Nephron progenitor cell (in vitro differentiated cells): Measurements from ENCODE around the gene GATA2.

Experiments used
- DNase-seq: peaks from one replicate; pipeline ENCODE4 v3.0.0; 2021
- H3K27ac Mint-ChIP-seq: 2 replicates; pipeline ENCODE4 v1.8.0; 2021; ENCODE audit warnings: mild to moderate bottlenecking, moderate library complexity, mixed read lengths
- H3K27me3 Mint-ChIP-seq: 2 replicates; pipeline ENCODE4 v1.8.0; 2021; ENCODE audit warnings: mild to moderate bottlenecking, low read depth, mixed read lengths; ENCODE audit not compliant: poor library complexity
- H3K36me3 Mint-ChIP-seq: 2 replicates; pipeline ENCODE4 v1.8.0; 2021; ENCODE audit warnings: low read depth, mixed read lengths
- H3K4me1 Mint-ChIP-seq: 2 replicates; pipeline ENCODE4 v1.8.0; 2021; ENCODE audit warnings: mixed read lengths
- H3K4me3 Mint-ChIP-seq: 2 replicates; pipeline ENCODE4 v1.8.0; 2021; ENCODE audit warnings: mild to moderate bottlenecking, moderate library complexity, mixed read lengths
- H3K9me3 Mint-ChIP-seq: 2 replicates; pipeline ENCODE4 v1.8.0; 2021; ENCODE audit warnings: mild to moderate bottlenecking, moderate library complexity, mixed read lengths
- CTCF ChIP-seq: fragments of 200-600 bp; sonication (generic); IDR thresholded peaks from 2 replicates; pipeline ENCODE4 v1.5.0; 2021; ENCODE audit warnings: antibody characterized with exemption

Gene GATA2

GRCh38 chr3:128471110-128471509 is 21.9 kb downstream of the GATA2 start:
- Mint-ChIP-seq H3K9me3 (no peaks in the 10 kb centered on the region), H3K4me1 (peaks cover 11% of the 10 kb centered on the region), H3K36me3 (no peaks in the 10 kb centered on the region), H3K27ac (no peak overlapping the region), H3K27me3 (peaks cover 76% of the 10 kb centered on the region), H3K4me3 (no peak overlapping the region)
- no peak for TF ChIP-seq CTCF
- DNase-seq = no peak

- no peak for TF ChIP-seq CTCF
- H3K36me3 Mint-ChIP-seq = no peaks in the 10 kb centered on the region
Observed at GRCh38 chr3:128470134-128470899, 22.7 kb downstream of the GATA2 start.

GRCh38 chr3:128469556-128469955 is 23.4 kb downstream of the GATA2 start:
- peaks cover 11% of the 10 kb centered on the region for H3K4me1 Mint-ChIP-seq
- no peaks in the 10 kb centered on the region for H3K9me3 Mint-ChIP-seq
- no peak overlapping the region for H3K4me3 Mint-ChIP-seq
- no peak for DNase-seq
- TF ChIP-seq CTCF = no peak
- H3K27ac Mint-ChIP-seq = no peak overlapping the region
- no peaks in the 10 kb centered on the region for H3K36me3 Mint-ChIP-seq
- peaks cover 79% of the 10 kb centered on the region for H3K27me3 Mint-ChIP-seq

More at GRCh38 chr3:128470134-128470899, 22.7 kb downstream of the GATA2 start:
- no peak for DNase-seq
- no peak overlapping the region for H3K4me3 Mint-ChIP-seq
- H3K9me3 Mint-ChIP-seq = no peaks in the 10 kb centered on the region
- peaks cover 11% of the 10 kb centered on the region for H3K4me1 Mint-ChIP-seq
- H3K27me3 Mint-ChIP-seq = peaks cover 76% of the 10 kb centered on the region
- H3K27ac Mint-ChIP-seq = no peak overlapping the region

- H3K27ac Mint-ChIP-seq = no peak overlapping the region
- no peaks in the 10 kb centered on the region for H3K9me3 Mint-ChIP-seq
- TF ChIP-seq CTCF = no peak
Observed at GRCh38 chr3:128468791-128469527, 24.0 kb downstream of the GATA2 start.

GRCh38 chr3:128468285-128468790 is 24.7 kb downstream of the GATA2 start:
- H3K9me3 Mint-ChIP-seq = no peaks in the 10 kb centered on the region

More at GRCh38 chr3:128468791-128469527, 24.0 kb downstream of the GATA2 start:
- Mint-ChIP-seq H3K36me3 (no peaks in the 10 kb centered on the region), H3K4me3 (no peak overlapping the region), H3K4me1 (peaks cover 11% of the 10 kb centered on the region), H3K27me3 (peaks cover 79% of the 10 kb centered on the region)
- DNase-seq = no peak

More at GRCh38 chr3:128468285-128468790, 24.7 kb downstream of the GATA2 start:
- Mint-ChIP-seq H3K27ac (no peak overlapping the region), H3K4me3 (no peak overlapping the region), H3K27me3 (peaks cover 79% of the 10 kb centered on the region), H3K36me3 (no peaks in the 10 kb centered on the region), H3K4me1 (peaks cover 11% of the 10 kb centered on the region)
- TF ChIP-seq CTCF = no peak
- no peak for DNase-seq
